HG03175 (cell line): ENCODE data around the gene GASK1A.

ENCODE experiments used
- ATAC-seq: cut with Tn5 transposase; IDR thresholded peaks from one replicate; pipeline ENCODE4 v1.9.1; 2021; ENCODE audit warnings: mild to moderate bottlenecking, moderate library complexity; ENCODE audit not compliant: unreplicated experiment

GASK1A gene

DNA sequence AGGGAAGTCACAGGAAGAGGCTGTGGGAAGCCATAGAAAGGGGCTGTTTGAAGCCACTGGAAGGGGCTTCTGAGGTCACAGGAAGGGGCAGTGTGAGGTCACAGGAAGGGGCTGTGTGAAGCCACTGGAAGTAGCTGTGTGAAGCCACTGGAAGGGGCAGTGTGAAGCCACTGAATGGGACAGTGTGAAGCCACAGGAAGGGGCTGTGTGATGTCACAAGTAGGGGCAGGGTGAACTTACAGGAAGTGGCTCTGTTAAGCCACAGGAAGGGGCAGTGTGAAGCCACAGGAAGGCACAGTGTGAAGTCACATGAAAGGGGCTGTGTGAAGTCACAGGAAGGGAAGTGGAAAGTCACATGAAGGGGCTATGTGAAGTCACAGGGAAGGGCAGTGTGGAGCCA, 33.1 kb downstream of the GASK1A start:
- ATAC-seq = no peak

GRCh38 chr3:43013256-43013655, 34.1 kb downstream of the GASK1A start:
- no peak for ATAC-seq

DNA sequence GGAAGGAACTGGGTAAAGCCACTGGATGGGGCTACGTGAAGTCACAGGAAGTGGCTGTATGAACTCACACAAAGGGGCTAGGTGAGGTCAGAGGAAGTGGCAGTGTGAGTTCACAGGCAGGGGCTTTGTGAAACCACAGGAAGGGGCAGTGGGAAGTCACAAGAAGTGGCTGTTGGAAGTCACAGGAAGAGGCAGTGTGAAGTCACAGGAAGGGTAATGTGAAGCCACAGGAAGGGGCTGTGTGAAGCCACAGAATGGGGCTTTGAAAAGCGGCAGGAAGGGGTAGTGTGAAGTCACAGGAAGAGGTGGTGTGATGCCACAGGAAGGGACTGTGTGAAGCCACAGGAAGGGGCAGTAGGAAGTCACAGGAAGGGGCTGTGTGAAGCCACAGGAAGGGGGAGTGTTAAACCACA, 34.6 kb downstream of the GASK1A start:
- ATAC-seq = no peak

DNA sequence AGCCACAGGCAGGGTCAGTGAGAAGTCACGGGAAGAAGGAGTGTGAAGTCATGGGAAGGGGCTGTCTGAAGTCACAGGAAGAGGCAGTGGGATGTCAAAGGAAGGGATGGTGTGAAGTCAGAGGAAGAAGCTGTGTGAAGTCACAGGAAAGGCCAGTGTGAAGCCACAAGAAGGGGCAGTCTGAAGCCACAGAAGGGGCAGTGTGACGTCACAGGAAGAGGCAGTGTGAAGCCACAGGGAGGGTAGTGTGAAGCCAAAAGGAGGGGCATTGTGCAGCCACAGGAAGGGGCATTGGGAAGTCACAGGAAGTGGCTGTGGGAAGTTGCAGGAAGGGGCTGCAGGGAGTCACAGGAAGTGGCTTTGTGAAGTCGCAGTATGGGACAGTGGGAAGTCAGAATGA, 35.1 kb downstream of the GASK1A start:
- ATAC-seq = no peak

GRCh38 chr3:43014956-43015355, 35.8 kb downstream of the GASK1A start:
- no peak for ATAC-seq

GRCh38 chr3:43015572-43015971, 36.5 kb downstream of the GASK1A start:
- no peak for ATAC-seq

- ATAC-seq = no peak
These were observed 37.1 kb downstream of the GASK1A start for GRCh38 chr3:43015991-43016865.

DNA sequence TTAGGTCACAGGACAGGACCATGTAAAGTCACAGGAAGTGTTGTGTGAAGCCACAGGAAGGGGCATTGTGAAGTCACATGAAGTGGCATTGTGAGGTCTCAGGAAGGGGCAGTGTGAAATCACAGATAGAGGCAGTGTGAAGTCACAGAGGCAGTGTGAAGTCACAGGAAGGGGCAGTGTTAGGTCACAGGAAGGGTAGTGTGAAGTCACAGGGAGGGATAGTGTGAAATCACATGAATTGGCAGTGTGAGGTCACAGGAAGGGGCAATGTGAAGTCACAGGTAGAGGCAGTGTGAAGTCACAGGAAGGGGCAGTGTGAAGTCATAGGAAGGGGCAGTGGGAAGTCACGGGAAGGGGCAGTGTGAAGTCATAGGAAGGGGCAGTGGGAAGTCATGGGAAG, 37.9 kb downstream of the GASK1A start:
- ATAC-seq = no peak

- ATAC-seq = no peak
These were observed 38.6 kb downstream of the GASK1A start for GRCh38 chr3:43017593-43018195.

DNA sequence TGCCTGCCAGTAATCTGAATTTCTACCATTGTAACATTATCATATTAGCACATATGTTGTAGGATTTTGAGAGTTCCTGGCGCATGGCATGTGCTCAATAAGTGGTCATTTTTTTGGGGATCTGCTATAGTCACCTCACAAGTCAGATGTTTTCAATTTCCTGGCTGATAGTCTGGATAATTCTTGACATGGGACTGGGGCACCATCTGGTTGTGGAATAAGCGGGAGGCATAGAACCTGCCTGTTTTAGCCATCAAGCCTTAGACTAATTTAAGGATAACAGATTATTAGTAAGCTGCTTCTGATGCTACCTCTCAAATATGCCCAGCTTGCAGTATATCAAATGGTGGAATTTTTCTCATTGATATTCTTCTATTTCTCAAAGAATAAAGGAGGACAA, 39.1 kb downstream of the GASK1A start:
- no peak for ATAC-seq

- ATAC-seq = no peak
These were observed 40.1 kb downstream of the GASK1A start for GRCh38 chr3:43019006-43019809.

DNA sequence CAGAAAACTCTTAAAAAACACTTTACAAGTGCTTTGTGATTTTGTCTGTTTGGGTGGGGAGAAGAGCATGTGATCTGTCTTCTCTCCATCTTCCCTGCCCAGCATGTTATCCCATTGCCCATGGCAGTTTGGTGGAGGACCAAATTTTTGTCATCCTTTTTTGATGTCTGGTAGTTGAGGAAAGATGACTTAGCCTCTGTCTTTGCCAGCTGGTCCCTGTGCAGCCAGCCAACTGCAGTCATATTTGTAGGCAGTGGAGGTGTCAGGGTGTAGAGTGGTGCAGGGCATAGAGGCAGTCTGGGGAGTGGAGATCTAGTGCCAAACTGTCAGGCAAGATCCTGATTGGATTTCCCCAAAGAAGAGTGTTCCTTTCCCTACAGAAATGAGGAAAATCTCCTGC, 40.7 kb downstream of the GASK1A start:
- ATAC-seq = no peak

GRCh38 chr3:43021186-43021585, 42.1 kb downstream of the GASK1A start:
- no peak for ATAC-seq

DNA sequence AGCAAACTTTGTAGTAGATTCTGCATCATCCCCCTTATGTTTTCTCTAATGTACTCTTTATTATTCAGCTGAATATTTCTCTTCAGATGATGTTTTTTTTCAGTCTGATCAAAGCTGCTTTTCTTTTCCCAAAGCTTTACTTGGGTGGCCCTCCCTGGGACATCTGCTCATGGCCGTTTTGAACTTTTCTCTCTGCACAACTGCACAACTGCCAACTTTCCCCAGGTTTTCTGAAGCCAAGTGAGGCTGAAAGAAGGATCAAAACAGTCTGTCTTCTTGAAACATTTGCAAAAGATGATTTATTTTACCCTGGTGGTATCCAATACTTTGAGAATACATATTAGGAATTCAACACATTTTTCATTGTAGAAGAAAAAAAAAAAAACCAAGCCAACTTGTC, 43.0 kb downstream of the GASK1A start:
- ATAC-seq = no peak

DNA sequence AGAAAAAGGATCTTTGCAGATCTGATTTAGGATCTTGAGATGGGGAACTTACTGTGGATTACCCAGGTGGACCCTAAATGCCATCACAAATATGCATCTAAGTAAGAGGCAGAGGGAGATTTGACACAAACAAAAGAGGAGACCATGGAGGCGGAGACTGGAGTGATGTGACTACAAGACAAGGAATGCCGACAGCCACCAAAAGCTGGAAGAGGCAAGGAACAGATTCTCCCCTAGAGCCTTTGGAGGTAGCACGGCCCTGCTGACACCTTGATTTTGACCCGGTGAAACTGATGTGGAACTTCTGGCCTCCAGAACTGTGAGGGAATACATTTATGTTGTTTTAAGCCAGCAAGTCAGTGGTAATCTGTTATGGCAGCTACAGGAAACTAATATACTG, 44.0 kb downstream of the GASK1A start:
- no peak for ATAC-seq

GRCh38 chr3:43023746-43024145, 44.6 kb downstream of the GASK1A start:
- ATAC-seq = no peak

DNA sequence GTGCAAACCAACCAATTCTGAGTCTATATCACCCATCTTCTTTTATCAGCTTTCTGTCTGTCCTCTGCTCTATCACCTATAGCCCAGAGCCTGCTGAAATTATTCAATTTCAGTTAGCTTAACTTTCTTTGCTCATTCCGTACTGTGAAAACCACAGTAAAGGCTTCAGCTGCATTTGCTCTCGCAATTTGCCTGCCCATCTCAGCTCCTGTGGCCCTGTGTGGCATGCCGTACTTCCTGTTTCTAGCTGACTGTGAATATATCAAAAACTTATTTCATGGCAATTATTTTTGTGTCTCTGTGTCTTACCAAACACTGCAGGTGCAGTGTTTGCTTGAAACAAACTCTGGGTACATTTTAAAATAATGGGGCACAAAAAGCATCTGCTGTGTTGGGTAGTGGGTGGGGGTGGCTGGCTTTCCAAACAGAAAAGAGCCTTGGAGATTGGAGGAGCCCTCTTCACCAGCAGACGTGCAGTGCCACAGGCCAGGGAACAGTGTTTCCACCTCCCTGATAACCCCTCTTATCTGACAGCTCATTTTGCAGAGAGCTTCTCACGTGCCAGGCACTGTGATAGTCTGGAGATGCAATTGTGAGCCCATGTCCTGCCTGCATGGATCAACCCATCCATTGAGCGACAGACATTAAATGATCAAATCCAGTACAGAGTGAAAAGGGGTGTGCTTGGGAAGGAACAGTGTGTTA, 45.2 kb downstream of the GASK1A start:
- no peak for ATAC-seq

DNA sequence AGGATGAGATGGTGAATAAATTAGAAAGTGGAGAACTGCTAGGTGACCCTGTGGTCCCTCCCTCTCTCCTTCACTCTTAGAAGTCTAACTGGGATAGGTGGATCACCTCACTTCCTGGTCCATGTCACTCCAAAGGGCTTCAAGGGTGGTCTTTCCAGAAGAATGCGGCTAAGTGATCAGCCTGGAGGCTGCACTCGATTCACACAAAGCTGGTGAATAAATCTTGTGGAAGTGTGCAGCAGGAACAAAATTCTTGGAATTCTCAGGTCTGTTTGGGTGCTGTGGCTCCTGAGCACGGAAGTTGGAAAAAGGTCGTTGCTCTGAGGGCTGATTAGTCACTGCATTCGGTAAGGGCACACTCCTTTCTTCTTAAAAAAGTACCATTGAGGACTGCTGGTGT, 46.3 kb downstream of the GASK1A start:
- ATAC-seq = no peak

GRCh38 chr3:43028001-43028400, 48.9 kb downstream of the GASK1A start:
- ATAC-seq = no peak

DNA sequence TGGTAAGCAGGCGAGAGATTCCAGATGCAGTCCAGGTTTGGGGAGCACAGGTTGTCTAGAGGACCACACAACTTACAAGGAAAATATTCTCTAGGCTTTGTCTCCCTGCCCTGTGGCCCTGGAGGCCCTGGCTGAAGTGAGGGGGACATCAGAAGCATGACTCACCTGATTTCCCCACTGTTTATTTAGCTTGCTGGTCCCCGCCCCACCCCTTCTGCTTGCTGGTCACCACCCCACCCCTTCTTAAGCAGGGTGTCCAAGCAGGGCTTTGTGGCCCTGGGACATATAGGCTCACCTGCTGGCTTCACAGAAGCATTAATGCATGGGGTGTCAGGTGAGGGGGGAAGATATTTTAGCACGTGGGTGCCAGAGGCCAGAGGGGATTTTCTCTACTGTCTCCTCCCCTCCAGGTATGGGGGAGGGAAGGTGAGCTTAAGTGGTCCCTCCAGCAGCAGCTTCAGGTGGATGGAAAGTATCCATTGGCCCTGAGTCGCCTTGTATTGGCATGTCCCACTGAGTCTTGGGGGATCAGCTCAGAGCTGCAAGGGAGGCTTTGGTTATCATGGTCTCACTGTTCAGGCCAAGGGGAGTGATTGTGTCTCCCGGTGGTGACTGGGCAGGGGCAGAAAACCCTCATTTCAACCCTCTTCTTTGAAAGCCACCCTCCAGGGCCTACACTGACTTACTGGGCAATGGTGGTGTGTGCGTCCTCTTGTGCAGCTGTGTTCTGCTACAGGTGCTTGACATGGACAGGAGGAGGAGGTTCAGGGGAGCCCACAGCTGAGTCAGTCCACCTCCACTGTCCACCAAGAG, 49.8 kb downstream of the GASK1A start:
- no peak for ATAC-seq
